Karpas-422 (cell line): ENCODE measurements around the gene GSTA4. TPM values are rescaled to one million over a fixed set of nuclear protein-coding genes. Genes with fewer than 3 reads are reported as not detected.
"Not testable (repeated sequence)": the region's sequence is repeated elsewhere in the genome, so short reads cannot be mapped to it uniquely, and the experiment has no call there.

Source experiments
- DNase-seq: peaks from one replicate; pipeline ENCODE4 v3.0.0-alpha.2; 2015
- H2AFZ ChIP-seq: fragments of 200-600 bp; sonication (generic); 2 replicates; pipeline ENCODE4 v1.6.1; 2014; ENCODE audit warnings: antibody characterized with exemption, low read length, mixed read lengths
- H3K27ac ChIP-seq: fragments of 200-600 bp; sonication (generic); 2 replicates; pipeline ENCODE4 v1.5.1; 2014; ENCODE audit warnings: mild to moderate bottlenecking, low read length, moderate library complexity
- H3K27me3 ChIP-seq: fragments of 200-600 bp; sonication (generic); 2 replicates; pipeline ENCODE4 v1.6.1; 2014; ENCODE audit warnings: low read length, mixed read lengths
- H3K36me3 ChIP-seq: fragments of 200-600 bp; sonication (generic); 2 replicates; pipeline ENCODE4 v1.6.1; 2014; ENCODE audit warnings: low read length, mixed read lengths; ENCODE audit not compliant: insufficient read depth
- H3K4me1 ChIP-seq: fragments of 200-600 bp; sonication (generic); 2 replicates; pipeline ENCODE4 v1.6.1; 2014; ENCODE audit warnings: mild to moderate bottlenecking, low read length, mixed read lengths
- H3K4me2 ChIP-seq: fragments of 200-600 bp; sonication (generic); 2 replicates; pipeline ENCODE4 v1.6.1; 2014; ENCODE audit warnings: low read length, low read depth, mild to moderate bottlenecking; ENCODE audit not compliant: poor library complexity, severe bottlenecking
- H3K4me3 ChIP-seq: fragments of 200-600 bp; sonication (generic); 2 replicates; pipeline ENCODE4 v1.5.1; 2014; ENCODE audit warnings: mild to moderate bottlenecking, antibody characterized with exemption, low read length, mixed read lengths
- H3K79me2 ChIP-seq: fragments of 200-600 bp; sonication (generic); 2 replicates; pipeline ENCODE4 v1.6.1; 2014; ENCODE audit warnings: mild to moderate bottlenecking, low read length, mixed read lengths
- H3K9ac ChIP-seq: fragments of 200-600 bp; sonication (generic); 2 replicates; pipeline ENCODE4 v1.6.0; 2014; ENCODE audit warnings: low read length
- H3K9me2 ChIP-seq: fragments of 200-600 bp; sonication (generic), shearing (Covaris generic); replicated peaks from 2 replicates; pipeline ENCODE4 v1.6.0; 2014; ENCODE audit warnings: mild to moderate bottlenecking, low read length, moderate library complexity; ENCODE audit not compliant: insufficient read depth
- H3K9me3 ChIP-seq: fragments of 300-700, 200-600 bp; sonication (generic); 2 replicates; pipeline ENCODE4 v1.6.1; 2014; ENCODE audit warnings: low read length, mixed read lengths
- H4K20me1 ChIP-seq: fragments of 200-600 bp; sonication (generic); 2 replicates; pipeline ENCODE4 v1.6.1; 2014; ENCODE audit warnings: mild to moderate bottlenecking, antibody characterized with exemption, low read length, low read depth; ENCODE audit not compliant: insufficient read depth
- total RNA-seq: library from RNA; depleted of rRNA; stranded (reverse); fragments of >200 nt; shearing (Covaris generic); gene quantifications from 2 replicates; pipeline ENCODE4 v1.2.3, GENCODE V29; 2014; ENCODE audit warnings: low replicate concordance

Gene GSTA4
- total RNA-seq, 1 experiment from 2014 or later, result 2.8 TPM

DNA sequence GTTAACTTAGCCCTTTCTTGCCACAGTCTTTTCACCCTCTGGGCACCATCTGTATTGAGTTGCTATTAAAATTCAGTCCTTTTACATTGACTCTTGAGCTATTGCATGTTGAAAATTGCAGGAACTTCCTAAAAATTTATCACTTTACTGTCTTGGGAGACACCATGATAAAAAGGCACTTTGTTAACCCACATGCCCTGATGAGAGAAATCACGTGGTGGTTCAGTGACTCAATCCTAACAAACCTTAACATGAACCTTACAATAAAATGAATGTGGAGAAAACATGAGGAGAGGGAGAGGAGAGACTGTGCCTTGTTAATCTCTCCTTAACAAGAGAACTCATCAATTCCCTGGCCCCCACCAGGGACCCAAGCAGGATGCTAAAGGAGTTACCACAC, 30.8 kb downstream of the GSTA4 start:
- Histone ChIP-seq H3K27ac (no peak overlapping the region), H3K9me2 (no peaks in the 10 kb centered on the region), H3K79me2 (no peaks in the 10 kb centered on the region), H3K27me3 (no peaks in the 10 kb centered on the region), H3K9ac (no peak overlapping the region), H3K4me1 (peaks cover 3% of the 10 kb centered on the region), H2AFZ (no peak overlapping the region), H3K4me3 (no peak overlapping the region), H3K4me2 (no peak overlapping the region), H4K20me1 (no peaks in the 10 kb centered on the region), H3K36me3 (no peaks in the 10 kb centered on the region), H3K9me3 (no peaks in the 10 kb centered on the region)
- no peak for DNase-seq

DNA sequence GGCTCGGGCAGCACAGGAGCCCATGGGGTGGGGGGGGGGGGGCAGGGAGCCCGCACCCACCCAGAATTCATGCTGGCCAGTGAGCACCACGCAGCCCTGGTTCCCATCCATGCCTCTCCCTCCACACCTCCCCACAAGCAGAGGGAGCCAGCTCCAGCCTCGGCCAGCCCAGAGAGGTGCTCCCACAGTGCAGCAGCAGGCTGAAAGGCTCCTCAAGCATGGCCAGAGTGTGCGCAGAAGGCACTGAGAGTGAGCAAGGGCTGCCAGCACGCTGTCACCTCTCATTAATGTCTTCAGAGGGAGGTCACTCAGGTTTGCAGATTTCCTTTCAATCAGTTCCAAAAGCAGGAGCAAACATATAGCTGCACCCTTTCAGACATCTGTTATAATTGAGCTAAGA, 32.4 kb downstream of the GSTA4 start:
- H3K27ac ChIP-seq, result no peak overlapping the region
- no peaks in the 10 kb centered on the region for H4K20me1 ChIP-seq
- no peaks in the 10 kb centered on the region for H3K79me2 ChIP-seq
- H3K27me3 ChIP-seq, result no peaks in the 10 kb centered on the region
- no peaks in the 10 kb centered on the region for H3K4me1 ChIP-seq
- no peak overlapping the region for H3K4me2 ChIP-seq
- H3K36me3 ChIP-seq, result no peaks in the 10 kb centered on the region
- H3K9me3 ChIP-seq, result no peaks in the 10 kb centered on the region
- no peak for DNase-seq
- no peak overlapping the region for H3K4me3 ChIP-seq
- no peaks in the 10 kb centered on the region for H3K9me2 ChIP-seq
- no peak overlapping the region for H2AFZ ChIP-seq
- no peak overlapping the region for H3K9ac ChIP-seq

DNA sequence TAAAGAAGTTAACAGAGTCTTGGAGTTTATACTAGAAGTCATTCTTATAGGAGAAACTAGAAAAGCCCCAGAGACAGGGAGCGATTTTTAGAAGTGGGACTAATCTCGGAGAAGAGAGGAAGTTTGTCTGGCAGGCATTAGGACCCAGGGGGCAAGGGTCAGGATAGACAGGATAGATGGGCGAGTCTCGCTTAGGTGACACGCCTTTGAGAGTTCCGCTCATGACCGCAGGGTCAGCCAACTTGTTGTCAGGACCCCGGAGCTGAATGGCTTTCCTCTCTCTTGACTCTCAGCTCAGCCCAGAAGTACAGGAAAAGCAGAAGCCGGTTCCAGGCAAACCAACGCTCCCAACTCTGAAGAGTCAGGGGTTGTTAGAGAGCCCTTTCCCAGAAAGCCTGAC, 34.1 kb downstream of the GSTA4 start:
- not testable (repeated sequence) for H3K9me2 ChIP-seq, H2AFZ ChIP-seq, H3K9me3 ChIP-seq, H3K27me3 ChIP-seq, H4K20me1 ChIP-seq, H3K36me3 ChIP-seq, H3K4me1 ChIP-seq, H3K79me2 ChIP-seq, DNase-seq, H3K9ac ChIP-seq, H3K4me2 ChIP-seq, H3K4me3 ChIP-seq, H3K27ac ChIP-seq

DNA sequence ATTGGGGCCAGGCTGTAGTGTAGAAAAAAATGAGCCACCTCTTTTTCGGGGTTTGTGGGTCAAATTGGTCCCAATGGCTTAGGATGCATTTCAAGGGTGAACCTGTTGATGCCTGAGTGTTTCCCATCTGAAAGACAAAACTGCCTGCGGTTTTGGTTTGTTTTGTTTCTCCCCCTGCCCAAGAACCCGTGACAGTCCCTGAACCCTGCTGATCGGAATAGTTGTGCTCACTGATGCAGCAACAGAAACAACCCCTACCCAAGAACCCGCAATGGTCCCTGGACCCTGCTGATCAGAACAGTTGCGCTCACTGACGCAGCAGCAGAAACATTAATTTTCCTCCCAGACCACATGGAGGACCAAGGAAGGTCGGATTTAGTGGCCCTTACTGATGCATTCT, 34.9 kb downstream of the GSTA4 start:
- H3K79me2 ChIP-seq, H3K9ac ChIP-seq, H3K4me1 ChIP-seq, H3K9me3 ChIP-seq, H3K27ac ChIP-seq, H3K4me2 ChIP-seq, H3K4me3 ChIP-seq, H3K36me3 ChIP-seq, H4K20me1 ChIP-seq, H3K27me3 ChIP-seq, H2AFZ ChIP-seq, DNase-seq, H3K9me2 ChIP-seq: not testable (repeated sequence)

DNA sequence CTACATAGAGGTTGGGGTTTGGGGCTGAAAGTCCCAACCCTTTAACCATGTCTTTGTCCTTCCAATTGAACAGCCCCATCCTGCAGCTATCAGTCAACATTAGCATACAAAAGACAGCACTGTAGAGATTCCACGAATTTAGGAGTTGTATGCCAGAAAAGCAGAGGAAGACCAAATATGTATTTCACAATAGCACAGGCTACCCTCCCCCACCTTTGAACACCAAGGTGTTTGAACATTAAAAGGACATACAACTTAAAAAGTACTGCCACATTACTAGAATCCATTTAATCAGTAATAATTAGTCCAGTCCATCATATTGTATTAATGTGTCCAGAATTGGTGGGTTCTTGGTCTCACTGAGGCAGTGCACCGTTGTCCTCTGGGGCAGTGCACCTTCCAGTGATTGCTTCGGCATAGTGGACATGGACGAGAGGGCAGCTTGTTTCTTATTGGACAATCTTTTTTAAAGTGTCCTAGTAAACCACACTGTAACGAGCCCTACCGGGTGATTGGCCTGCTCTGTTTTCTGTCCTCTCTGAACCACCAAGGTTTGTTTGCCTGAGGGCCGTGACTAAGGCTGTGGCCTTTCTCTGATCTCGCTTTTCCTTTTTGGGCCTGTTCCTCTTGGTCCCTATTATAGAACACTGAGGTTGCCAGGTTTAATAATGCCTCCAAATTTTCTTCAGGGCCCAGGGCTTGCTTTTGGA, 36.4 kb downstream of the GSTA4 start:
- no peaks in the 10 kb centered on the region for H4K20me1 ChIP-seq

DNA sequence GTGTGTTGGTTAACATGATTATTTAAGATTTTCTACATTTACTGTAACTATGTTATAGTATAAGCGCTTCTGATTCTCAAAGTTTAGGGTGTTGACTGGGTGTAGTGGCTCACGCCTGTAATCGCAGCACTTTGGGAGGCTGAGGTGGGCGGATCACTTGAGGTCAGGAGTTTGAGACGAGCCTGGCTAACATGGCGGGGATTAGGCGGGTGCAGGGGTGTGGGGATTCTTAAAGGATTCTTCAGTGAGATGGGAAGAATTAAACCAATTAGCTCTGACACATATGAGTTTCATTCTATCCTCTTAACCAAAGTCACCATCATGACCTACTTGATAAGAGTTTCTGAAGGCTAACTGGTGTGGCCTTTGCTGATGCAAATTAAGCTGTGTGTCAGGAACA, 39.2 kb downstream of the GSTA4 start:
- H3K36me3 ChIP-seq, result no peaks in the 10 kb centered on the region
- no peak for DNase-seq
- H4K20me1 ChIP-seq, result no peaks in the 10 kb centered on the region
- no peaks in the 10 kb centered on the region for H3K79me2 ChIP-seq
- no peak overlapping the region for H3K9ac ChIP-seq
- no peak overlapping the region for H3K4me3 ChIP-seq
- no peak overlapping the region for H3K27ac ChIP-seq
- H3K4me2 ChIP-seq, result no peak overlapping the region
- no peaks in the 10 kb centered on the region for H3K4me1 ChIP-seq
- no peaks in the 10 kb centered on the region for H3K9me2 ChIP-seq
- H2AFZ ChIP-seq, result no peak overlapping the region
- H3K9me3 ChIP-seq, result no peaks in the 10 kb centered on the region
- H3K27me3 ChIP-seq, result 0 out of 2 replicates have a peak, but pooled peaks cover 3% of the 10 kb centered on the region

More for the DNA sequence above, 36.4 kb downstream of the GSTA4 start:
- 0 out of 2 replicates have a peak, but pooled peaks cover 3% of the 10 kb centered on the region for H3K27me3 ChIP-seq
- no peaks in the 10 kb centered on the region for H3K9me3 ChIP-seq
- H3K4me3 ChIP-seq, result no peak overlapping the region
- H3K9me2 ChIP-seq, result no peaks in the 10 kb centered on the region
- no peak for DNase-seq
- no peak overlapping the region for H3K27ac ChIP-seq
- H3K9ac ChIP-seq, result no peak overlapping the region
- H3K79me2 ChIP-seq, result no peaks in the 10 kb centered on the region
- no peaks in the 10 kb centered on the region for H3K36me3 ChIP-seq
- H3K4me2 ChIP-seq, result no peak overlapping the region
- no peaks in the 10 kb centered on the region for H3K4me1 ChIP-seq
- no peak overlapping the region for H2AFZ ChIP-seq

DNA sequence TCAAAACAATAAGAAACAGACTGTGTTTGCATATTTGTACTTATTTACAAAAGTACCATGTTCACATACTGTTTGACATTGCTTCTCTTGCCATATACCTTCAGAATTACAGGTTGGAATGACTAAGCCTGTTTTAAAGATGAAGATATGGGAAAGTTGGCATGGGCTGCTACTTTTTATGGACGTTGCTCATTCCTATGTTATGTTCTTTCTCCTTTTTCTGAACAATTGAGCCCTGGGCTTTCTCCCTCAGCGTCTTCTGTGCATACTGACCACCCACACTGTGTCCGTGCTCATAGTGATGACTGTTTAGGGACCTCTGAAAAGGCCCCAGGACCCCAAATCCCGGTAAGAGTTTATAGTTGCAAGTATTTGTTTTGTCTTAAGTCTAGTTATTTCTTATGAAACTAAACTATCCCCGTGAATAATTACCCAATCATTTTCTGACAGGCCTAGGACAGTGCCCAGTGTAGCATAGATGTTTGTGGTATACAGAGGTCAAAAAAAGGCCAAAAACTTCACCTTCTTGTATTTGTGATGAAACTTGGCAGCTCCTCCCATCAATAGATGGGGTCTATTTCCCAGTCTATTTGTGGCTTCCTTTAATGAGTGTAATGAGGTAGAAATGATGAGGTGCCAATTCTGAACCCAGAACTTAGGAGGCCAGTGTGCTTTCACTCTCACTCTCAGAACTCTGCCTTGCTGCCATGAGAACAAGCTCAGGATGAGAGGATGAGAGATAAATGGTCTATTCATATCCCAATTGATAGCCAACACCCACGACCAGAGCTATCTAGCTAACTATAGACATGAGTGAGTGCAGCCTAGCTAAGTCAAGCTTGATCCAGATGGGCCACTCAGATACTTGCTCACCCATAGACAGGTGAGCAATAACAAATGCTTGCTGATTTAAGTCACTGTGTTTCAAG, 40.9 kb downstream of the GSTA4 start:
- Histone ChIP-seq H3K9ac (no peak overlapping the region), H3K4me1 (no peaks in the 10 kb centered on the region), H3K27ac (no peak overlapping the region), H3K36me3 (no peaks in the 10 kb centered on the region), H4K20me1 (no peaks in the 10 kb centered on the region), H3K27me3 (0 out of 2 replicates have a peak, but pooled peaks cover 3% of the 10 kb centered on the region), H3K9me2 (no peaks in the 10 kb centered on the region), H2AFZ (no peak overlapping the region), H3K9me3 (no peaks in the 10 kb centered on the region), H3K79me2 (no peaks in the 10 kb centered on the region), H3K4me3 (no peak overlapping the region), H3K4me2 (no peak overlapping the region)
- no peak for DNase-seq

DNA sequence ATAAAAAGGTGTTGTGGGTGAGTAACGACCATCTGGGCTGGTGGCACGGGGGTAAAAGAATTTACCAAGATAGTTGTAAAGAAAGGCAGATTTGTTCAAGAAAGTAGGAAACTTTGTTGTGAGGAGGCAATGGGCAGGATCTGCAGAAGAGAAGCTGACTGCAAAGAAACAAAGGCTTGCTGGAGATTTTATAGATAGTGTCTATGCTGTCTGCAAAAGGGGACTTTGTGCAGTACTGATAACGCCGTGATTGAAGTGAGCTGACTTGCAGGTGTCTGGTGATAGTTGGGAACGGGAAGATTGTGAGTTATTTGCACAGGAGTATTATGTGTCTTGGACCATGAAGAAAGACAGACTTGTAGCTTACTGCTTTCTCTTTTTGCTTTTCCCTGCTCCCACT, 48.8 kb downstream of the GSTA4 start:
- Histone ChIP-seq H3K4me2 (no peak overlapping the region), H3K9me3 (no peaks in the 10 kb centered on the region), H3K9me2 (no peaks in the 10 kb centered on the region), H3K36me3 (no peaks in the 10 kb centered on the region), H2AFZ (no peak overlapping the region), H3K27me3 (no peaks in the 10 kb centered on the region), H3K9ac (no peak overlapping the region), H3K4me3 (no peak overlapping the region), H4K20me1 (no peaks in the 10 kb centered on the region), H3K27ac (no peak overlapping the region), H3K79me2 (no peaks in the 10 kb centered on the region), H3K4me1 (no peaks in the 10 kb centered on the region)
- no peak for DNase-seq
